ENCODE results near the gene KRT6A. TPM values are rescaled to one million over a fixed set of nuclear protein-coding genes. Genes with fewer than 3 reads are reported as not detected.

The KRT6A gene
- total RNA-seq, 1 experiment from 2014 or later, result 55.9 TPM

DNA sequence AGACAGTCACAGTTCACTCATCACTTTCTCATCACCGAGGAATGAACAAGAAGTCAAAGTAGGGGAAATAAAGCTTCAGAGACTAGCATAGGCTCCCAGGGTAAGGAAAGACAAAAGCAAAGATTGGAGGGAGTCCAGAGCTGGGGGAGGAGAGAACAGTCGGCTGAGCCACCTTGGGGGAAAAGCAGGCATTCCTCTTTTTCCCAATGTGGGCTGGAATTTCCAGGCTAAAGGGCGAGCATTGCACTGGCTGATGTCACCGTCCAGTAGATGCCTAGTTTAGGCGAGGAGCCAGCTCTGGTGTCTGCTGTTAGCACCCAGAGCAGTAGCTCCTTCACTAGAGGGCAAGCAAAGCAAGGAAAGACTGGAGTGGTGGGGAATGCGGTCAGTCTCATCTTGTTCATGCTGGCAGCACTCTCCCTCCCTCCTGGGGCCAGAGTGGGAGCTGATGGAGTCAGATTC lies 50.4 kb downstream of the KRT6A start:
- TF ChIP-seq EZH2 (IDR thresholded peaks at IDR 0.05; ENCODE audit: low read depth), result no peak
- TF ChIP-seq, protein P1, sequence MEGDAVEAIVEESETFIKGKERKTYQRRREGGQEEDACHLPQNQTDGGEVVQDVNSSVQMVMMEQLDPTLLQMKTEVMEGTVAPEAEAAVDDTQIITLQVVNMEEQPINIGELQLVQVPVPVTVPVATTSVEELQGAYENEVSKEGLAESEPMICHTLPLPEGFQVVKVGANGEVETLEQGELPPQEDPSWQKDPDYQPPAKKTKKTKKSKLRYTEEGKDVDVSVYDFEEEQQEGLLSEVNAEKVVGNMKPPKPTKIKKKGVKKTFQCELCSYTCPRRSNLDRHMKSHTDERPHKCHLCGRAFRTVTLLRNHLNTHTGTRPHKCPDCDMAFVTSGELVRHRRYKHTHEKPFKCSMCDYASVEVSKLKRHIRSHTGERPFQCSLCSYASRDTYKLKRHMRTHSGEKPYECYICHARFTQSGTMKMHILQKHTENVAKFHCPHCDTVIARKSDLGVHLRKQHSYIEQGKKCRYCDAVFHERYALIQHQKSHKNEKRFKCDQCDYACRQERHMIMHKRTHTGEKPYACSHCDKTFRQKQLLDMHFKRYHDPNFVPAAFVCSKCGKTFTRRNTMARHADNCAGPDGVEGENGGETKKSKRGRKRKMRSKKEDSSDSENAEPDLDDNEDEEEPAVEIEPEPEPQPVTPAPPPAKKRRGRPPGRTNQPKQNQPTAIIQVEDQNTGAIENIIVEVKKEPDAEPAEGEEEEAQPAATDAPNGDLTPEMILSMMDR (conservative IDR thresholded peaks at IDR 0.05), result no peak; the same call in 1 of the 2 replicates
- Histone ChIP-seq H3K4me2 (peak overlapping the region; percentile 69), H3K79me2 (ENCODE audit: low read depth) (no peaks in the 10 kb centered on the region), H3K27ac (peak overlapping the region; percentile 97), H2AFZ (no peak overlapping the region), H3F3A (ENCODE audit: insufficient read depth, low read depth) (peaks cover 52% of the 10 kb centered on the region), H3K4me1 (replicated peaks; ENCODE audit: insufficient read depth) (peaks cover 74% of the 10 kb centered on the region), H3K36me3 (ENCODE audit: low read depth) (no peaks in the 10 kb centered on the region), H3K27me3 (ENCODE audit: insufficient read depth, low read depth) (no peaks in the 10 kb centered on the region), H4K20me1 (ENCODE audit: insufficient read depth) (no peaks in the 10 kb centered on the region), H3K4me3 (peak overlapping the region; percentile 17; the same call in 1 of the 2 replicates), H3K9me3 (ENCODE audit: insufficient read depth, low read depth) (no peaks in the 10 kb centered on the region), H3K9me2 (ENCODE audit: insufficient read depth) (no peaks in the 10 kb centered on the region)
- BruUV-seq (replicated peaks), result no TSS peak
- CTCF ChIA-PET, result interaction anchor here (0.6 to 1.2 kb wide), 10 partner anchors 47 to 437 kb away, joined by 3 to 11 read pairs (median 3); partner anchors contain the start of genes KRT5 and KRT6A
- intact Hi-C loops (cut with micrococcal nuclease; ENCODE audit: unreplicated experiment), result loop anchor here (1.0 to 5.0 kb wide), 5 partner anchors 45 to 429 kb away; no protein-coding TSS in a partner anchor
- DNase-seq, result peak; percentile 82 to 92
- POLR2A ChIA-PET (ENCODE audit: unreplicated experiment), result interaction anchor here (0.6 to 1.0 kb wide), 10 partner anchors 47 to 534 kb away, joined by 3 to 6 read pairs (median 4); no protein-coding TSS in a partner anchor

DNA sequence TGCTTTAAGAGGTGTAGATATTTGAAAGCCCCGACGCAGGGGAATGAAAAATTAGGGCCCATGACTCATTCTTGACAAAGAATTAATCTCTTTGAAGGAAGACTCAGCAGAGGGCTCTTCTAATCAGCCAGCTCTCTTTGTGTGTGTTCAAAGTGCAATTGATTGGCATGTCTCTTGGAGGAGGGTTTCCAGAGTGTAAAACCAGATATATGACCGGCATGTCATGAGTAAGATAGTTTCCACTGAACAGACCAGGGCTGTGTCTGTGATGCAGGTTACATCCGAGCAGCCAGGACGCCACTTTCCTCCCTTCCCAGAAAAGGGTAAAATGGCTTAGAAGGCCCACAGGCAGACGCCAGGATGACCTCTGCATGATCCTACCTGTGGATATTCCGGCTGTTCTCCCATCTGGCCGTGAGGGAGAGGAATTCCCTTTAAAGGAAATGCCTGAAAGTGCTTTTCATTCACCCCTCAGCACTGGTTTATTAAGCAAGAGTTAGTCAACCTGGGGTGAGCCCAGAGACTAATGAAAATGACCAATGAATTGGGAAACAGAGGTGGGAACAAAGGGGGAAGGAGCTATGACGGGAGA lies 51.6 kb downstream of the KRT6A start:
- H3K9me3 ChIP-seq (ENCODE audit: insufficient read depth, low read depth), result no peaks in the 10 kb centered on the region
- no TSS peak for BruUV-seq (replicated peaks)
- peak overlapping the region; percentile 97 for H3K27ac ChIP-seq
- no peak for TF ChIP-seq EZH2 (IDR thresholded peaks at IDR 0.05; ENCODE audit: low read depth)
- TF ChIP-seq, protein P1 (conservative IDR thresholded peaks at IDR 0.05), result no peak
- peak overlapping the region; percentile 69 for H3K4me2 ChIP-seq
- H3K4me3 ChIP-seq, result peak overlapping the region; percentile 17; the same call in 1 of the 2 replicates
- intact Hi-C loops (cut with micrococcal nuclease; ENCODE audit: unreplicated experiment), result loop anchor here (1.0 to 5.0 kb wide), 3 partner anchors 44 to 294 kb away; no protein-coding TSS in a partner anchor
- peaks cover 86% of the 10 kb centered on the region for H3K4me1 ChIP-seq (replicated peaks; ENCODE audit: insufficient read depth)
- H4K20me1 ChIP-seq (ENCODE audit: insufficient read depth), result no peaks in the 10 kb centered on the region
- POLR2A ChIA-PET (ENCODE audit: unreplicated experiment), result interaction anchor here (0.5 to 0.7 kb wide), 4 partner anchors 242 to 432 kb away, joined by 3 to 10 read pairs (median 6); no protein-coding TSS in a partner anchor
- peaks cover 63% of the 10 kb centered on the region for H3F3A ChIP-seq (ENCODE audit: insufficient read depth, low read depth)
- DNase-seq, result peak in 1 of 2 experiments; percentile 83
- no peaks in the 10 kb centered on the region for H3K36me3 ChIP-seq (ENCODE audit: low read depth)
- H3K9me2 ChIP-seq (ENCODE audit: insufficient read depth), result no peaks in the 10 kb centered on the region
- H3K27me3 ChIP-seq (ENCODE audit: insufficient read depth, low read depth), result no peaks in the 10 kb centered on the region
- H3K79me2 ChIP-seq (ENCODE audit: low read depth), result no peaks in the 10 kb centered on the region
- CTCF ChIA-PET, result interaction anchor here (0.6 to 1.4 kb wide), 5 partner anchors 46 to 554 kb away, joined by 3 to 9 read pairs (median 3); no protein-coding TSS in a partner anchor
- H2AFZ ChIP-seq, result no peak overlapping the region

DNA sequence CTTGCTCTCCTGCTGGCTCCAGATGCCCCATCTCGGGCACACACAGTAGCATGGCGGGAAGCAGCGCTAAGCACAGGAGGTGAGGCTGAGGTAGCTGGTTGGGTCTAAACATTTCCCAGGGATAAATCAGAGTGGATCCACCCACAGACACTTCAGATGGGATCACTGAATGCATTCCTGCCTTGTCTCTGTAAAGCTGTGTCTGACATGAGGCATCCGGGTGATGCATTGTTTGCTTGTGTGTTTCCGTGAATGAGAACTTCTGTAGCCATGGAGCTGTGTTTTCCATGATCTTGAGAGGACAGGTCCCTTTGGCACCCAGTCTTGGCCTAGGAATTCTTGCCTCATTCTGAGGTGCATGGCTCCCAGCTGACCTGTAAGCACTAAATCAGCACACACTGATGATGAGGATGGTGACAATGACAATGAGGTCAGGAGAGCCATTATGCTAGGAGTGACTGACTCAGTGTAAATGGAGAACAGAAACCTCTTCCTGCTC lies 52.2 kb downstream of the KRT6A start:
- TF ChIP-seq EZH2 (IDR thresholded peaks at IDR 0.05; ENCODE audit: low read depth), result no peak
- TF ChIP-seq, protein P1 (conservative IDR thresholded peaks at IDR 0.05), result no peak
- ChIA-PET POLR2A (ENCODE audit: unreplicated experiment) (interaction anchor here (0.5 to 0.7 kb wide), 3 partner anchors 292 to 433 kb away, joined by 3 to 7 read pairs (median 4); no protein-coding TSS in a partner anchor), CTCF (interaction anchor here (0.6 to 1.4 kb wide), 4 partner anchors 45 to 555 kb away, joined by 3 to 9 read pairs (median 4); no protein-coding TSS in a partner anchor)
- Histone ChIP-seq H3K27ac (peak overlapping the region; percentile 97), H3K9me3 (ENCODE audit: insufficient read depth, low read depth) (no peaks in the 10 kb centered on the region), H3K4me3 (no peak overlapping the region), H3F3A (ENCODE audit: insufficient read depth, low read depth) (peaks cover 69% of the 10 kb centered on the region), H2AFZ (no peak overlapping the region), H3K79me2 (ENCODE audit: low read depth) (no peaks in the 10 kb centered on the region), H3K4me2 (peak overlapping the region; percentile 69), H4K20me1 (ENCODE audit: insufficient read depth) (no peaks in the 10 kb centered on the region), H3K27me3 (ENCODE audit: insufficient read depth, low read depth) (no peaks in the 10 kb centered on the region), H3K4me1 (replicated peaks; ENCODE audit: insufficient read depth) (peaks cover 92% of the 10 kb centered on the region), H3K9me2 (ENCODE audit: insufficient read depth) (no peaks in the 10 kb centered on the region), H3K36me3 (ENCODE audit: low read depth) (no peaks in the 10 kb centered on the region)
- no TSS peak for BruUV-seq (replicated peaks)
- intact Hi-C loops (cut with micrococcal nuclease; ENCODE audit: unreplicated experiment), result loop anchor here (1.0 to 5.0 kb wide), 3 partner anchors 44 to 294 kb away; no protein-coding TSS in a partner anchor
- peak; percentile 46 to 89 for DNase-seq

All from PC-9 (cell line).